Fibroblast of the aortic adventitia (primary cell): Measurements from ENCODE around the gene DENND4B. TPM values are rescaled to one million over a fixed set of nuclear protein-coding genes. Genes with fewer than 3 reads are reported as not detected.

Experiments
- DNase-seq: peaks from one replicate; pipeline ENCODE4 v3.0.0-alpha.2; 2010; ENCODE audit warnings: low read depth
- H3K4me3 ChIP-seq: 2 replicates; pipeline ENCODE4 v1.5.1; 2011; ENCODE audit warnings: low read depth, mild to moderate bottlenecking, control low read depth, low read length, moderate library complexity
- total RNA-seq: library from RNA; depleted of rRNA; stranded (reverse); fragments of >200 nt; gene quantifications from 2 replicates; pipeline ENCODE4 v1.2.3, GENCODE V29; 2012; ENCODE audit warnings: low replicate concordance
- TF ChIP-seq, protein P1 (sequence below): IDR thresholded peaks from 2 replicates; pipeline ENCODE4 v1.5.1; 2011; ENCODE audit warnings: mild to moderate bottlenecking, low read length, control low read depth, inconsistent platforms; ENCODE audit not compliant: insufficient read depth

DENND4B gene
- total RNA-seq, 1 donor = 23.2 TPM

DNA sequence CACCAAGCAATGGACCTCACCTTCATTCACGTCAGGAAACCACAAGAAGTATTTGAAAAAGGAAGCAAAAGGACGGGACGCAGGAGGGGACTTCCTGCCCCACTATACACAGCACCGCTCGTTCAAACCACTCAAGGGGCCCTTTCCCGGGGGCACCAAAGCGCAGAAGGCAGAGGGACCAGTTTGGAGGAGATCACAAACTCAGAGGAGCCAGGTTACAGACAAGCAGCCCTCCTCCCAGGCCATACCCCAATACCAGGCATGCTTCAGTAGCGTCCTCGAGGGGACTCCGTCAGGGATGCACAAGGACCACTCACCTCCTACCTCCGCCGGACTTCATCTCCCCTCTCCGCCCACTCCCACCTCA lies 11.2 kb upstream of the DENND4B start:
- DNase-seq = no peak
- peak overlapping the region; percentile 95 for H3K4me3 ChIP-seq
- TF ChIP-seq, protein P1, sequence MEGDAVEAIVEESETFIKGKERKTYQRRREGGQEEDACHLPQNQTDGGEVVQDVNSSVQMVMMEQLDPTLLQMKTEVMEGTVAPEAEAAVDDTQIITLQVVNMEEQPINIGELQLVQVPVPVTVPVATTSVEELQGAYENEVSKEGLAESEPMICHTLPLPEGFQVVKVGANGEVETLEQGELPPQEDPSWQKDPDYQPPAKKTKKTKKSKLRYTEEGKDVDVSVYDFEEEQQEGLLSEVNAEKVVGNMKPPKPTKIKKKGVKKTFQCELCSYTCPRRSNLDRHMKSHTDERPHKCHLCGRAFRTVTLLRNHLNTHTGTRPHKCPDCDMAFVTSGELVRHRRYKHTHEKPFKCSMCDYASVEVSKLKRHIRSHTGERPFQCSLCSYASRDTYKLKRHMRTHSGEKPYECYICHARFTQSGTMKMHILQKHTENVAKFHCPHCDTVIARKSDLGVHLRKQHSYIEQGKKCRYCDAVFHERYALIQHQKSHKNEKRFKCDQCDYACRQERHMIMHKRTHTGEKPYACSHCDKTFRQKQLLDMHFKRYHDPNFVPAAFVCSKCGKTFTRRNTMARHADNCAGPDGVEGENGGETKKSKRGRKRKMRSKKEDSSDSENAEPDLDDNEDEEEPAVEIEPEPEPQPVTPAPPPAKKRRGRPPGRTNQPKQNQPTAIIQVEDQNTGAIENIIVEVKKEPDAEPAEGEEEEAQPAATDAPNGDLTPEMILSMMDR = no peak

DNA sequence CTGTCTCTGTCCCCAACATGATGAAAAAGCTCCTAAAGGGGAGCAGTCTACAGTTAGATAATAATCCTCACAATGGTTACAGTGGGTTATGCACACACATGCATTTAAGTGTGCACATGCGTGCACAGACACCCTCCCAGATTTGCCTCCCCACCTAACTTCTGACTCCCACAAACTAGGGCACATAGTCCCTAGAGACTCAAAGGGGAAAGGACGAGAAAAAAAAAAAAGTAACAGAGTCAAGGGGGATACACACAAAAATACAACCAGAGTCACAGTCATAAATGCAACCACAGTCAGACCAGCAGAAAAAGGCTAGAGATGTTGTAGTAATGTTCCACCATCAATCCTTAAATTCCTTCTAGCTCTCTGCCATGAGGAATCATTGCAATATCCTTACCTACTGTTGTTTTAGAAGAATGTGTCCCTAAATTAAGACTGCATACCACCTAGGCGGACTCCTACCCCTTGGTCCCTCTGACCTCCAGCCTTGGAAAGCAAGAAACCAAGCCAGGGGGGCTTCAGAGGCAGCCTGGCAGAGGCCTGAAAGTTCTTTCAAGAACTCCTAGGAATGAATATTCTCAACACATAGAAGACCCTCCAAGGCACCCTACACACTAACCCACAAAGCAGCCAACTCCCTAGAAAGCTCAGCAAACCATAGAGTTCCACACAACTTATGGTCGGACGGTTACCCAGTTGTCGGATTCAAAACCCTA lies 10.6 kb upstream of the DENND4B start:
- peak overlapping the region; percentile 95 for H3K4me3 ChIP-seq
- DNase-seq = no peak
- TF ChIP-seq, protein P1 = no peak

DNA sequence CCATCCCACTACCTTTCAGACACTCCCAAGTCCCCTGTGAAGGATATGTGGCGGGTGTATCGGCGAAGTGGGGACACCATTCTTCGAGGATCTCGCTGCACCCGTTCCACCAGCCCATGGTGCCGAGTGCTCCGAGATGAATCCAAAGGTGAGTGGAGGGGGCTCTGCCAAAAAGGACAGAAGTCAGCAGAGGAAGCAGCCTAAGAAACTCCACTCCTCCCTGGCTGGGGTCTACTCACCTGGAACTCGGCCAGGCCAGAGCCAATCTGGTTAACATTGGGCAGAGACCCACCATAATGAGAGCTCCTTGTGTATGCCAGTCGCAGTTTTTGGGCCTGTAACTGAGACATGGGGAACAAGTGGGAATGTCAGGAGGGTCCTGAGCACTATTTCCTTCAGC lies 8.3 kb upstream of the DENND4B start:
- no peak for DNase-seq
- TF ChIP-seq, protein P1 = no peak
- no peak overlapping the region for H3K4me3 ChIP-seq

DNA sequence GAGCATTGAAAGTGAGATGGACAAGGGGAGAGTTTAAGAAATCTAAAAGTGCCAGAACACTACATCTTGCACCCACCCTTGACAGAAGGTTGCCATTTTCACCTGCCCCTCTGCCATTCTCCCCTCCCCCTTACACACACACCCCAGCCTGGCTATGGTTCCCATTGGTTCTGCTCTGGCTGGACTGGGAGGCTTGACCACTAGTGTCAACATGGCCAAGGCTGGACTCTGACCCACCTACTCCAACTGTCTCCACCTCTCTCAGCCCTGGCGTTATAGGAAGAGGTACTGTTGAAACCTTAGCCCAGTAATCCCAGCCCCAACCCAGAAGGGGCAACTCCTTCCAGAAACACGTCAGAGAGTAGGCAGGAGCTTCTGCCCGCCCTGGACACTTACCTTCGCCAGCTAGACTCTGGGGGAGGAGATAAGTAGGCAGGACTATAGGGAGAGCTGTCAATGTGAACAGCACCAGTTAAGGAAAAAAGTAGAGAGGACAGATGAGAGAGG lies 7.4 kb upstream of the DENND4B start:
- H3K4me3 ChIP-seq = no peak overlapping the region
- no peak for DNase-seq

DNA sequence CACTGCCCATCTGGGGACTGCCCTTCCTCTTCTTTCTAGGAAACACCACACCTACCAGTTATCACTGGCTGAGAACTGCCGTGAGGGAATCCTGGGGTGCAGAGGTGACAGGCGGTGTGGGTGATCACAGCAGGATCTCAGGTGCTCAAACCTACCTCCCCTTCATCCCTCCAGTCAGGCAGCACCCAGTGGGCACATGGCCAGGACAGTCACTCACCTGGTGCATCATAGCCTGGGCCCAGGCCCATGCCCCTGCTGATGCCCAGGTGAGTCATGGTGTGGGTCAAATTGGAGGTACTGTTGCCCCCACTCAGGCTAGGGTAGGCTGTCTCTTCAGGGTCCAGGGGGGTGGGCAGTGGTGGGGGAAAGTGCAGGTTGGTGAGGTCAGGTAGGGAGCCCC lies 5.3 kb upstream of the DENND4B start:
- no peak for DNase-seq
- TF ChIP-seq, protein P1 = no peak
- H3K4me3 ChIP-seq = no peak overlapping the region

More for the DNA sequence above, 7.4 kb upstream of the DENND4B start:
- TF ChIP-seq, protein P1 = no peak

DNA sequence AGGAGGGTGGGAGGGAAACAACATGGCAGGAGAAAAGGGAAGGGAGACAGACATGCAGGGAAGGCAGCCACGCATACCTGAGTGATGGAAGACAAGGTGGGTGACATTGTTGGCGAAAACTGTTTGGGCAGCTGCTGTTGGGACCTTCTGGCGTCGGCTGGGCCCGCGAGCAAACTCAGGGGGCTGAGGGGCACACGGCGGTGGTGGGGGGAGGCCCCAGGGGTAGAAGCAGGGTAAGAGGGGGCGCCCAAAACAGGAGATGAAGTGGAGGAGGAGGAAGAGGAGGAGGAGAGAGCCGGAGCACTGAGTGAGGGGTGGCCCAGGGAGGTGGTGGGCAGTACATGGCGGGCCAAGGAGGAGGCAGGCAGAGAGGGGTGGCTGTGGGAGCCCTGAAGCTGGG lies 4.7 kb upstream of the DENND4B start:
- TF ChIP-seq, protein P1 = no peak
- DNase-seq = no peak
- H3K4me3 ChIP-seq = no peak overlapping the region
